GM20000 (cell line): ENCODE data around the gene CENATAC.

Experiments
- DNase-seq: peaks from one replicate; pipeline ENCODE4 v3.0.0; 2012; ENCODE audit warnings: low spot score
- TF ChIP-seq, protein P1 (sequence below): IDR thresholded peaks from 2 replicates; pipeline ENCODE4 v1.5.1; 2012; ENCODE audit warnings: mild to moderate bottlenecking, control low read depth; ENCODE audit errors: extremely low read depth, missing control alignments

Gene CENATAC

DNA sequence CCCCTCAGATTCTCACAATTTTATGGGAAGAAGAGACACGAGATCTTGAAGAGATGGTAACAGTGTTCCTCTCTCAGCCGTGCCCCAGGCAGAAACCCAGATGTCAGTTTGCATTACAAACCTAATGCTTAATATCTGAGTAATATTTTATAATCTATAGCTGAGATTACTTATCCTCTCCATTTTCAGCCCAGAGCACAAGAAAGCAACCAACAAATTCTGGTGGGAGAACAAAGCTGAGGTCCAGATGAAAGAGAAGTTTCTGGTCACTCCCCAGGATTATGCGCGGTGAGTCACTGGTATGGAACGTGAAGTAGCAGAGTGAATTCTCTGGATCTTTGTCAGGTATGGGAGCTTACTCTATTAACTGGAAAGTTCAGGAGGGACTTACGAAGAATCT, 884 bp downstream of the CENATAC start:
- TF ChIP-seq, protein P1, sequence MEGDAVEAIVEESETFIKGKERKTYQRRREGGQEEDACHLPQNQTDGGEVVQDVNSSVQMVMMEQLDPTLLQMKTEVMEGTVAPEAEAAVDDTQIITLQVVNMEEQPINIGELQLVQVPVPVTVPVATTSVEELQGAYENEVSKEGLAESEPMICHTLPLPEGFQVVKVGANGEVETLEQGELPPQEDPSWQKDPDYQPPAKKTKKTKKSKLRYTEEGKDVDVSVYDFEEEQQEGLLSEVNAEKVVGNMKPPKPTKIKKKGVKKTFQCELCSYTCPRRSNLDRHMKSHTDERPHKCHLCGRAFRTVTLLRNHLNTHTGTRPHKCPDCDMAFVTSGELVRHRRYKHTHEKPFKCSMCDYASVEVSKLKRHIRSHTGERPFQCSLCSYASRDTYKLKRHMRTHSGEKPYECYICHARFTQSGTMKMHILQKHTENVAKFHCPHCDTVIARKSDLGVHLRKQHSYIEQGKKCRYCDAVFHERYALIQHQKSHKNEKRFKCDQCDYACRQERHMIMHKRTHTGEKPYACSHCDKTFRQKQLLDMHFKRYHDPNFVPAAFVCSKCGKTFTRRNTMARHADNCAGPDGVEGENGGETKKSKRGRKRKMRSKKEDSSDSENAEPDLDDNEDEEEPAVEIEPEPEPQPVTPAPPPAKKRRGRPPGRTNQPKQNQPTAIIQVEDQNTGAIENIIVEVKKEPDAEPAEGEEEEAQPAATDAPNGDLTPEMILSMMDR = no peak

DNA sequence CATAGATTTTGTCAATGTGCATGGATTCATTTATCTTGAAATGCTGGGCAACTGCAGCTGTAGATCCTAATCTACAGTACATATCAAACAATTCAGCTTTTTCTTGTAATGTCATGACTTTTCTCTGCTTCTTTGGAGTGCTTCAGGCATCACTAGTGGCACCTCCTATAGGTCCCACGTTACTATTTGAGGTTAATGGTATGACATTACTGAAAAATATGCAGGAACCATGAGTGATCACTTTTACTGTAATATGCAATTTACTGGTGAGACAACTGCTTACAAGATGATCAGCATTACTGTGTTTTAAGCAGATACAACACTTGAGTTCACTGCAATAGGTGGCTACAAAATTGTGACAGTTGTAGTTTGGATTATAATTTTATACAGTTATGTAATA, 3.0 kb downstream of the CENATAC start:
- TF ChIP-seq, protein P1 = no peak
- DNase-seq = no peak

More for the DNA sequence above, 884 bp downstream of the CENATAC start:
- DNase-seq = no peak

DNA sequence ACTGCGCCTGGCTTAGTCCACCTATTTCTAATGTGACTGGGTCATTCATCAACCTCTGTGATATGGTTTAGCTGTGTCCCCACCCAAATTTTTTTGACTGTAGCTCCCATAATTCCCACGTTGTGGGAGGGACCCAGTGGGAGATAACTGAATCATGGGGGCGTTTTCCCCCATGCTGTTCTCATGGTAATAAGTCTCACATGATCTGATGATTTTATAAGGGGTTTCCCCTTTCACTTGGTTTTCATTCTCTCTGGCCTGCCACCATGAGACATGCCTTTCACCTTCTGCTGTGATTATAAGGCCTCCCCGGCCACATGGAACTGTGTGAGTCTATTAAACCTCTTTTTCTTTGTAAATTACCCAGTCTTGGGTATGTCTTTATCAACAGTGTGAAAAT, 8.7 kb downstream of the CENATAC start:
- TF ChIP-seq, protein P1 = no peak
- no peak for DNase-seq

DNA sequence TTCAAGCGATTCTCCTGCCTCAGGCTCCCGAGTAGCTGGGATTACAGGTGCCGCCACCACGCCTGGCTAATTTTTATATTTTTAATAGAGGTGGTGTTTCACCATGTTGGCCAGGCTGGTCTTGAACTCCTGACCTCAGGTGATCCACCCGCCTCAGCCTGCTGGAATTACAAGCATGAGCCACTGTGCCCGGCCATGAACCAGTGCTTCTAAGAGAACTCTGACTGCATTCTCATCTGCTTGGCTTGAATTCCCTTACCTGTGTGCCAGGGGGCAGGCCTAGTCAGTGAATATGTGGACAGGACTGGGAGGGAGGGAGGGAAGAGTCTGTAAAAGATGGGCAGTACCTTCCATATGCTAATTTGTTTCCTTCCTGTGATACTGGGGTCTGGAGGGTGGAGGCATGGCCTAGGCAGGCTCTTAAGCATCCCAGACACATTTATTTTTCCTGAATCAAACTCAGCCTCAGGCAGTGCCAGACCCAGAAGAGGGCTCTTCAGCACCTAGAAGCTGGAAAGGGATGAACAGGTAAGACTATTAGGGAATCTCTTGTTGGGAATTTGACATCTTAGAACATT, 13.6 kb downstream of the CENATAC start:
- no peak for DNase-seq
- TF ChIP-seq, protein P1 = no peak

DNA sequence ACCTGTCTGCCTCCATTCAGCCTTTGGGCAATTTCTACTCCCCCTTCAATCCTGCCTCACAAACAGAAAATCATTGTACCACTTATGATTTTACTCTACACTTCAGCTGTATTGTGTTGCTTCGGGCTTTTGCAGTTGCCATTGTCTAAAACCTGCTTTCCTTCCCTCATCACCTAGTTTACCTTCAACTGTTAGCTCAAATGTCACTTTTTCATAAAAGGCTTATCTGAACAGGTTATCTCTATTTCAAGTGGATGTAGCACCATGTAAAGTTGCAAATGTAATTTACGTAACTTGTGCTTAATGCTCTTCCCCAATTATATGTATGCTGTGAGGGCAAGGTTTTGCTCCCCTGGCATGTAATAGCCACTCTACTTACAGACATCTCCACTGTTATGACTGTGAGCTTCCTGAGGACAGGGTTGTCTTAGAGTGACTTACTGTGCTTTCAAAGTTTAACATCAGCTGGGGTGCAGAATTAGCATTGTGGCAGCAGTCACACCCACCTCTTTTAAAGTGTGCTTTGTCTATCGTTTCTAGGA, 14.8 kb downstream of the CENATAC start:
- TF ChIP-seq, protein P1 = no peak
- no peak for DNase-seq

DNA sequence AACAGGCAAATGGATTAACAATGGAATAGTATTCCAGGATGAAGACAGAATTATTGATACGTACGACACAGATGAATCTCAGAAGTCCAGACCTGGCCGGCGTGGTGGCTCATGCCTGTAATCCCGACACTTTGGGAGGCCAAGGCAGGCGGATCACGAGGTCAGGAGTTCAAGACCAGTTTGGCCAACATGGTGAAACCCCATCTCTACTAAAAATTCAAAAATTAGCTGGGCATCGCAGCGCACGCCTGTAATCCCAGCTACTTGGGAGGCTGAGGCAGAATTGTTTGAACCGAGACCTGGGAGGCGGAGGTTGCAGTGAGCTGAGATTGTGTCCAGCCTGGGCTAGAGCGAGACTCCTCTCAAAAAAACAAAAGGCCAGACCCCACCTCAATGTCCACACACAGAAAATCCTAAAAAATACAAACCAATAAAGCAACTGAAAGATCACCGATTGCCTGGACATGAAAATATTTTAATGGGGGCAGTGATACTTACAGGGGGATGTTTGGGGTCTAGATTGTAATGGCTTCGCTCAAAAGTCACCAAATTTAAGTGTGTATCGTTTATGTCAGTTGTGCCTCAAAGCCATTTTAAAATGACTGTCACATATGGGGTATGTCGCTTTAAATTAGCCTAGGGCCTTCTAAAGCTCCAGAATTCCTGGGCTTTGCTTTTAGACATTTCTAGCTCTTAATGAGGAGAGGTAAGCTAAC, 16.4 kb downstream of the CENATAC start:
- TF ChIP-seq, protein P1 = no peak
- DNase-seq = no peak

DNA sequence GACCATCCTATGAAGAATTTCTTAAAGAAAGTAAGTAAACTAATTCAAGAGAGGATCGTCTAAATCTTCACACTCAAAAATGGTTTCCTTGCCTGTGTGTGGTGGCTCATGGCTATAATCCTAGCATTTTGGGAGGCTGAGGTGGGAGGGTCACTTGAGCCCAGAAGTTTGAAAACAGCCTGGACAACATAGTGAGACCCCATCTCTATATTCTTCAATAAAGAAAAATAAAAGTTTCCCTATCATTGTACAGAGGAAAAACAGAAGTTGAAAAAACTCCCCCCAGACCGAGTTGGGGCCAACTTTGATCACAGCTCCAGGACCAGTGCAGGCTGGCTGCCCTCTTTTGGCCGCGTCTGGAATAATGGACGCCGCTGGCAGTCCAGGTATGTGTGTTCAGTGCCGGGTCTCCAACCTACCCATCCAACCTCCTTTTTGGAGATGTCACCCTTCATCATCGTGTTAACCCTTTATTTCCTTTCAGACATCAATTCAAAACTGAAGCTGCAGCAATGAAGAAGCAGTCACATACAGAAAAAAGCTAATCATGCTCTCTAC, 17.2 kb downstream of the CENATAC start:
- TF ChIP-seq, protein P1 = no peak
- no peak for DNase-seq
